H9 (cell line): Measurements from ENCODE around the gene KLK6. TPM values are rescaled to one million over a fixed set of nuclear protein-coding genes. Genes with fewer than 3 reads are reported as not detected.

Source experiments
- DNase-seq: peaks from one replicate; pipeline ENCODE4 v3.0.0-alpha.2; 2017
- H2AFZ ChIP-seq: one replicate; pipeline ENCODE4 v1.6.1; 2013; ENCODE audit warnings: mild to moderate bottlenecking, low read length, control low read depth, moderate library complexity
- H2AK5ac ChIP-seq: 2 replicates; pipeline ENCODE4 v1.6.1; 2013; ENCODE audit warnings: low read length, control low read depth, mixed read lengths; ENCODE audit not compliant: insufficient read length
- H2BK120ac ChIP-seq: one replicate; pipeline ENCODE4 v1.6.1; 2013; ENCODE audit warnings: low read depth, mild to moderate bottlenecking, low read length, control low read depth, inconsistent platforms; ENCODE audit not compliant: poor library complexity, severe bottlenecking
- H2BK12ac ChIP-seq: 2 replicates; pipeline ENCODE4 v1.6.1; 2013; ENCODE audit warnings: low read length, control low read depth, mixed read lengths, low read depth; ENCODE audit not compliant: insufficient read length
- H2BK15ac ChIP-seq: 2 replicates; pipeline ENCODE4 v1.6.1; 2013; ENCODE audit warnings: low read depth, low read length, control low read depth
- H2BK20ac ChIP-seq: one replicate; pipeline ENCODE4 v1.6.1; 2013; ENCODE audit warnings: low read depth, mild to moderate bottlenecking, low read length, control low read depth, inconsistent platforms; ENCODE audit not compliant: poor library complexity, severe bottlenecking
- H2BK5ac ChIP-seq: 2 replicates; pipeline ENCODE4 v1.6.1; 2013; ENCODE audit warnings: low read length, control low read depth, mixed read lengths; ENCODE audit not compliant: insufficient read length
- H3K14ac ChIP-seq: 2 replicates; pipeline ENCODE4 v1.6.1; 2013; ENCODE audit warnings: low read length, control low read depth; ENCODE audit not compliant: insufficient read depth
- H3K18ac ChIP-seq: 2 replicates; pipeline ENCODE4 v1.6.1; 2013; ENCODE audit warnings: low read depth, mild to moderate bottlenecking, mixed read lengths, low read length, control low read depth; ENCODE audit not compliant: insufficient read length
- H3K23ac ChIP-seq: 2 replicates; pipeline ENCODE4 v1.6.1; 2013; ENCODE audit warnings: low read length, control low read depth, mixed read lengths, low read depth; ENCODE audit not compliant: insufficient read length
- H3K23me2 ChIP-seq: 2 replicates; pipeline ENCODE4 v1.6.1; 2013; ENCODE audit warnings: low read depth, mild to moderate bottlenecking, mixed read lengths, low read length, control low read depth; ENCODE audit not compliant: insufficient read length, poor library complexity, severe bottlenecking
- H3K27ac ChIP-seq: 2 replicates; pipeline ENCODE4 v1.5.1; 2013; ENCODE audit warnings: low read length, control low read depth, mixed read lengths, low read depth; ENCODE audit not compliant: insufficient read length
- H3K27me3 ChIP-seq: 2 replicates; pipeline ENCODE4 v1.6.1; 2013; ENCODE audit warnings: low read length, control low read depth, inconsistent platforms; ENCODE audit not compliant: insufficient read depth
- H3K4ac ChIP-seq: 2 replicates; pipeline ENCODE4 v1.6.1; 2013; ENCODE audit warnings: low read depth, mild to moderate bottlenecking, control low read depth, inconsistent platforms, low read length, moderate library complexity
- H3K4me1 ChIP-seq: 2 replicates; pipeline ENCODE4 v1.6.1; 2013; ENCODE audit warnings: low read length, control low read depth, inconsistent platforms; ENCODE audit not compliant: insufficient read depth
- H3K4me2 ChIP-seq: 2 replicates; pipeline ENCODE4 v1.6.1; 2013; ENCODE audit warnings: low read length, control low read depth, mixed read lengths; ENCODE audit not compliant: insufficient read length, insufficient read depth
- H3K56ac ChIP-seq: 2 replicates; pipeline ENCODE4 v1.6.1; 2013; ENCODE audit warnings: low read depth, mild to moderate bottlenecking, mixed read lengths, low read length, control low read depth; ENCODE audit not compliant: insufficient read length
- H3K79me1 ChIP-seq: 2 replicates; pipeline ENCODE4 v1.6.1; 2013; ENCODE audit warnings: low read depth, mild to moderate bottlenecking, moderate library complexity, low read length, control low read depth, inconsistent platforms; ENCODE audit not compliant: insufficient read depth, poor library complexity, severe bottlenecking
- H3K79me2 ChIP-seq: 2 replicates; pipeline ENCODE4 v1.6.1; 2013; ENCODE audit warnings: low read length, control low read depth, inconsistent platforms; ENCODE audit not compliant: insufficient read depth
- H3K9ac ChIP-seq: 2 replicates; pipeline ENCODE4 v1.6.1; 2013; ENCODE audit warnings: low read length, control low read depth, mixed read lengths; ENCODE audit not compliant: insufficient read length; ENCODE audit errors: extremely low read depth
- H3K9me3 ChIP-seq: one replicate; pipeline ENCODE4 v1.6.1; 2013; ENCODE audit warnings: low read depth, low read length, inconsistent platforms; ENCODE audit not compliant: control insufficient read depth
- H3T11ph ChIP-seq: one replicate; pipeline ENCODE4 v1.6.1; 2013; ENCODE audit warnings: mild to moderate bottlenecking, low read length, control low read depth, inconsistent platforms
- H4K20me1 ChIP-seq: one replicate; pipeline ENCODE4 v1.6.1; 2013; ENCODE audit not compliant: control insufficient read depth, insufficient read length, insufficient read depth
- H4K5ac ChIP-seq: 2 replicates; pipeline ENCODE4 v1.6.1; 2013; ENCODE audit warnings: low read depth, mild to moderate bottlenecking, mixed read lengths, low read length, control low read depth; ENCODE audit not compliant: insufficient read length
- H4K8ac ChIP-seq: replicated peaks from 2 replicates; pipeline ENCODE4 v1.6.1; 2013; ENCODE audit warnings: low read length, control low read depth, mixed read lengths, low read depth; ENCODE audit not compliant: insufficient read length
- H4K91ac ChIP-seq: 2 replicates; pipeline ENCODE4 v1.6.1; 2013; ENCODE audit warnings: low read depth, mild to moderate bottlenecking, moderate library complexity, mixed read lengths, low read length, control low read depth; ENCODE audit not compliant: insufficient read length
- H3K27ac Mint-ChIP-seq, 3 experiments: 2 replicates in 2 of 3; 3 replicates in 1 of 3; pipeline ENCODE4 v1.8.0; 2020 to 2021; ENCODE audit warnings: mixed read lengths in 3 of 3, mild to moderate bottlenecking in 1 of 3, moderate library complexity in 1 of 3
- H3K27me3 Mint-ChIP-seq: 2 replicates; pipeline ENCODE4 v1.8.0; 2021; ENCODE audit warnings: low read depth, mild to moderate bottlenecking, moderate library complexity, mixed read lengths
- H3K36me3 Mint-ChIP-seq, 3 experiments: 2 replicates in 2 of 3; 3 replicates in 1 of 3; pipeline ENCODE4 v1.8.0; 2020 to 2021; ENCODE audit warnings: low read depth in 3 of 3, mixed read lengths in 3 of 3; ENCODE audit not compliant: insufficient read depth in 1 of 3
- H3K4me1 Mint-ChIP-seq, 2 experiments: 2 replicates each; pipeline ENCODE4 v1.8.0; 2020; ENCODE audit warnings: mixed read lengths in 2 of 2
- H3K4me3 Mint-ChIP-seq, 2 experiments: 2 replicates in 1 of 2; 3 replicates in 1 of 2; pipeline ENCODE4 v1.8.0; 2020 to 2021; ENCODE audit warnings: mild to moderate bottlenecking in 2 of 2, mixed read lengths in 2 of 2, moderate library complexity in 1 of 2
- H3K9me3 Mint-ChIP-seq, 2 experiments: 2 replicates in 1 of 2; 3 replicates in 1 of 2; pipeline ENCODE4 v1.8.0; 2020; ENCODE audit warnings: mild to moderate bottlenecking in 2 of 2, mixed read lengths in 2 of 2, moderate library complexity in 1 of 2
- CTCF ChIP-seq: fragments of 200-600 bp; sonication (generic); conservative IDR thresholded peaks from 3 replicates; pipeline ENCODE4 v1.8.0; 2021; ENCODE audit warnings: antibody characterized with exemption, mild to moderate bottlenecking
- WGBS: extraction: QIAGEN DNeasy Blood & Tissue Kit; methylation state at CpG from one replicate; pipeline ENCODE4 v1.1.7; 2013; ENCODE audit warnings: missing lambda C conversion rate, low lambda C conversion rate, mixed read lengths; ENCODE audit not compliant: insufficient read length; ENCODE audit errors: extremely low coverage; 5-methylcytosine and 5-hydroxymethylcytosine counted together
- total RNA-seq: library from RNA; stranded (reverse); gene quantifications from 2 replicates; pipeline ENCODE4 v1.2.1, GENCODE V29; 2021

The KLK6 gene
- total RNA-seq, 1 experiment from 2014 or later = 2.6 TPM

- Histone ChIP-seq H2AFZ (no peak overlapping the region), H3K27me3 (peaks cover 28% of the 10 kb centered on the region; the same call in 1 of the 2 replicates)
Measured at GRCh38 chr19:50909240-50910070, 59.9 kb downstream of the KLK6 start.

More at GRCh38 chr19:50909240-50910070, 59.9 kb downstream of the KLK6 start:
- Histone ChIP-seq H2BK20ac (no peak overlapping the region), H2BK120ac (no peak overlapping the region), H3K23me2 (peaks cover 7% of the 10 kb centered on the region), H3K56ac (no peak overlapping the region), H2BK5ac (no peak overlapping the region), H4K20me1 (no peaks in the 10 kb centered on the region), H3K4me2 (peak overlapping the region; percentile 57), H4K8ac (no peak overlapping the region), H3K4ac (no peak overlapping the region), H3K79me1 (no peaks in the 10 kb centered on the region), H3K9ac (no peak overlapping the region), H4K91ac (no peak overlapping the region), H2BK15ac (no peak overlapping the region), H3K14ac (peak overlapping the region; percentile 6; the same call in 1 of the 2 replicates), H3K23ac (no peak overlapping the region), H2BK12ac (no peak overlapping the region), H3K27ac (no peak overlapping the region), H3K4me1 (no peaks in the 10 kb centered on the region), H3T11ph (no peak overlapping the region), H2AK5ac (no peak overlapping the region), H4K5ac (no peak overlapping the region), H3K9me3 (no peaks in the 10 kb centered on the region), H3K79me2 (no peaks in the 10 kb centered on the region), H3K18ac (peak overlapping the region; percentile 3)
- H3K4me3 Mint-ChIP-seq = peak overlapping the region; percentile 63 to 82
- peak; percentile 100 for DNase-seq
- H3K27ac Mint-ChIP-seq = peak overlapping the region; percentile 60 to 97 (median 92); a peak in 2 of 7 replicates
- WGBS = no CpG with 5 or more reads among the region's 36 CpGs
- peaks cover 18 to 26% of the 10 kb centered on the region in 2 experiments for H3K4me1 Mint-ChIP-seq
- H3K36me3 Mint-ChIP-seq = no peaks in the 10 kb centered on the region
- TF ChIP-seq CTCF = no peak
- no peaks in the 10 kb centered on the region; a peak in 1 of 5 replicates for H3K9me3 Mint-ChIP-seq
- peaks cover 46% of the 10 kb centered on the region for H3K27me3 Mint-ChIP-seq

Other genes starting within 250 kb of the KLK6 start
- gene SHANK1, start 249.8 kb downstream of the KLK6 start, total RNA-seq = 1.4 and 1.7 TPM in 2 replicates
- 3.8 and 3.9 TPM in 2 replicates for gene CLEC11A, start 246.2 kb downstream of the KLK6 start, total RNA-seq
- gene GPR32, start 199.1 kb downstream of the KLK6 start, total RNA-seq = not detected in 2 replicates
- gene ACP4, start 179.2 kb downstream of the KLK6 start, total RNA-seq = not detected in 2 replicates
- gene KLK1, start 145.8 kb downstream of the KLK6 start, total RNA-seq = 2.1 and 2.3 TPM in 2 replicates
- gene KLK15, start 136.0 kb downstream of the KLK6 start, total RNA-seq = not detected in 2 replicates
- not detected in 2 replicates for gene KLK3, start 114.7 kb downstream of the KLK6 start, total RNA-seq
- gene KLK2, start 96.2 kb downstream of the KLK6 start, total RNA-seq = not detected in 2 replicates
- 0.48 TPM in 1 of 2 replicates, not detected in the other for gene KLK4, start 58.2 kb downstream of the KLK6 start, total RNA-seq
- not detected in 2 replicates for gene KLK5, start 16.6 kb downstream of the KLK6 start, total RNA-seq
- gene KLK7, start 14.3 kb upstream of the KLK6 start, total RNA-seq = 0.13 and 0.52 TPM in 2 replicates
- 2.7 and 2.9 TPM in 2 replicates for gene KLK8, start 32.0 kb upstream of the KLK6 start, total RNA-seq
- 1.3 and 1.4 TPM in 2 replicates for gene KLK10, start 50.1 kb upstream of the KLK6 start, total RNA-seq
- gene KLK11, start 57.0 kb upstream of the KLK6 start, total RNA-seq = not detected in 2 replicates
- not detected in 2 replicates for gene KLK12, start 65.4 kb upstream of the KLK6 start, total RNA-seq
- gene KLK13, start 95.5 kb upstream of the KLK6 start, total RNA-seq = 3.0 and 4.2 TPM in 2 replicates
- gene KLK14, start 113.3 kb upstream of the KLK6 start, total RNA-seq = 0.26 and 0.46 TPM in 2 replicates
- 8.0 and 8.8 TPM in 2 replicates for gene CTU1, start 138.8 kb upstream of the KLK6 start, total RNA-seq
- gene SIGLEC9, start 155.3 kb upstream of the KLK6 start, total RNA-seq = not detected in 2 replicates
- not detected in 2 replicates for gene SIGLEC7, start 172.7 kb upstream of the KLK6 start, total RNA-seq